ELR (cell line): ENCODE data around the gene LCOR.

Experiments used
- DNase-seq: peaks from one replicate; pipeline ENCODE4 v3.0.0-alpha.2; 2015; ENCODE audit warnings: low read depth

Gene LCOR

DNA sequence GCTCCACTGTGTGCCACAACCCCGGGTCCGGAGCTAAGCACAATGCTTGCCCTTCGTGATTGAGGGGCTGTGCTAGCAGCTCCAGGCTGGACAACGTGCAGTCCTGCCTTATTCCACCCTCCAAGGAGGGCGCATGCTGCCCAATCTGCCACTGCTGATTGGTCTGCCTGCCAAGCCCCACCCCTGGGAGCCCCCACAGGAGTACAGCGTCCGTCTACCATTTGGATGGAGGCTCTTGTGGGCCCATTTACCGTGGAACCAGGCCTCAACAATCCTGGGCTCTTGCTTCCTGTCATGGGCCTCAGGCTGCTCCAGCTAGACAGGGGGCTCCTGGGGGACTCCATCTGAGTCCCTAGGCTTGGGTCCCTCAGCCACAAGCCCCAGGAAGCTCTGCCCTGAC is 180.4 kb downstream of the LCOR start:
- DNase-seq, result no peak

DNA sequence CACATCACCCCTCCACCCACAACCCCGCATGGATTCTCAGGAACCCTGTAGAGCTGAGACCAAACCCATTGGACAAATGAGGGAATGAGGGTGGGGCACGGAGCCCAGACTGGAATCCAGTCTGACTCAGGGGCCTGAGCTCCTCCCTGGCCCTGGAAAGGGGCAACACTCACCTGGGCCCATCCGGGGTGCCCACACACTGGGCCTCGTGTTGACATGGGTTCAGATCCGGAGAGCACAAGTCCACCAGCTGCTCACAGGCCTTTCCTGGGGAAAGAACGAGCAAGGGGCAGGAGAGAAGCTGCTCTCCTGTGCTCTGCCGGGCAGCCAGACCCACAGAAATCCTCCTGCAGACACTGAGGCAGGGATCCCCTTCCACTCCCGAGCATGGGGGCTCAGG is 181.5 kb downstream of the LCOR start:
- no peak for DNase-seq

DNA sequence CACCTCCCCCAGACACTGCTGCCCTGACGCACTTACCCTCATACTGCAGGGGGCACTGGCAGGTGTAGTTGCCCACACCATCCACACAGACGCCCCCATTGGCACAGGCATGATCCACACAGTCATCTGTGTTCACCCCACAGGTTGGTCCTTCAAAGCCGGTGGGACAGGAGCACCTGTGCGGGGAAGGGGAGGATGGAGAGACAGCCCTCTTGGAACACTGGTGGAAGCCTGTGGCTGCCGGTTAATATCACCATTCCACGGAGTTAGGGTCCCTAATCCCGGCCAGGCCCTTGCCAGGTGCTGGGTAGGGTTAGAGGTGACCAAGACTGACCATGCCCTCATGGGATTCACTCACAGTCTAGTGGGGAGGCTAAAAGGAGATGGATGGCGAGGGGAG is 181.9 kb downstream of the LCOR start:
- no peak for DNase-seq

DNA sequence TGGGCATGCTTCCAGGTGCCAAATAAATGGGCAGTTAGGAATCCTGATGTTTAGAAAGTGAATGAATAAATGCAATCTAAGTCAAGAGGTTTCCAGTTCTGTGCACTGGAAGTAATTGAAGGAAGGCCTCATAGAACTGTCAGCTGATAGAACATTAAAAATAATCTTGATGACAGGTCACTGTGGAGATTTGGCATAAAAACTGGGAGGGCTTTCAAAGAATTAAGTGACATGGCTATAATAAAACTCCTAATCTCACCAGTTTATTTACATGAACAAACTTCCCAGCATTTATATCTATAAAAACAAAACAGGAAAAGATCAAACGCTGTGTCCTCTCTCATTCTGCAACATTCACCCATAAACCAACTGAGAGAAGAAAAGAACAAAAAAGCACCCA is 183.1 kb downstream of the LCOR start:
- no peak for DNase-seq

DNA sequence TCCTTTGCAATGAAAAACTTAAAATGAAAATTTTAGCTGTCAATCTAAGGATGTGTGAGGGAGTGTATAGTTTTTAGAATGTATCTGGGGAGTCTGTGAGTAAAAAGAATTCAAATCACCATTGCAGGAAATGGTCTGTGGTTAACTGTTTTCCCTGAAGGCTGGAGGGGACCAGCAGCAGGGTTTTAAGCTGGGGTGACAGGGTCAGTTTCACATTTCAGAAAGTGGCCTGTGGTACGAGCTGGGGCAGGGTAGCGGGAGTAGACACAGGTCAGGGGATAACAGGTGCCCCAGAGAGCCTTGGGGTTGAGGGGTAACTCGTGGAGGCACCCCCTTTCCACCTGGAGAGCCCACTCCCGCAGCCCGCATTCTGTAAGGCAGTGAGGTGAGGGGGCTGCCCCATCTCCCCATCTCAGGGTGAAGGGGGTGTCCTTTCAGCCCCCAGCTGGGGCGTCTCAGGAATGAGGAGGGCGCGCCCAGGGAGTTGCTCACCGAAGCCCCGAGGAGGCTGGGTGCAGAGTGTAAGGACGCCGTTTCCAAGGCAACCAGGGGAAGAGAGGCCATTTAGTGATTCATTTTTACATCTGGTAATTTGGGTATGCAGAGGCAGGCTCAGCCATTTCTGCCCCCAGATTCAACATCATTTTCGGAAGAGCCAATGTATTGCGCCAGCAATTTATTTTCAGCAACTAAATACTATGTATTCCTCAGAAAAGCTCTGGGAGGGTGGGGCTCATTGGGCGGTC is 184.8 kb downstream of the LCOR start:
- DNase-seq, result peak; percentile 10

DNA sequence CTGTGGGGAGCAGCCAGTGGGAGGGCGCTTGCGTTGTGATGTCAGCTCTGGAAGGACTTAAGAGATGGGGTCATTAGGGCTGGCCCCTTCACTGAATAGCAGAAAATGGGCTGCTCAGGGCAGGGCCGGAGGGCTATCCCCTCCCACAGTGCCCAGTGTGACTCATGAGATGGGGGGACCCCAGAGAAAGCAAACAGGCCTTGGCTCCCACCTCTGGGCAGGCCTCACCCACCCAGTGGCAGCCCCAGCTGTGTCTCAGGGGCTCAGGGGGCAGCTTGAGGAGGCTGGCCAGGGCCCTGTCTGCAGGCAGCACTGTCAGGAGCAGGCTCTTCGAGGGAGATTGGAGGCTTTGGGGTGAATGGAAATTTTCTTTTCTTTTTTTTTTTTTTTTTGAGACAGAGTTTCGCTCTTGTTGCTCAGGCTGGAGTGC is 185.4 kb downstream of the LCOR start:
- DNase-seq, result no peak

DNA sequence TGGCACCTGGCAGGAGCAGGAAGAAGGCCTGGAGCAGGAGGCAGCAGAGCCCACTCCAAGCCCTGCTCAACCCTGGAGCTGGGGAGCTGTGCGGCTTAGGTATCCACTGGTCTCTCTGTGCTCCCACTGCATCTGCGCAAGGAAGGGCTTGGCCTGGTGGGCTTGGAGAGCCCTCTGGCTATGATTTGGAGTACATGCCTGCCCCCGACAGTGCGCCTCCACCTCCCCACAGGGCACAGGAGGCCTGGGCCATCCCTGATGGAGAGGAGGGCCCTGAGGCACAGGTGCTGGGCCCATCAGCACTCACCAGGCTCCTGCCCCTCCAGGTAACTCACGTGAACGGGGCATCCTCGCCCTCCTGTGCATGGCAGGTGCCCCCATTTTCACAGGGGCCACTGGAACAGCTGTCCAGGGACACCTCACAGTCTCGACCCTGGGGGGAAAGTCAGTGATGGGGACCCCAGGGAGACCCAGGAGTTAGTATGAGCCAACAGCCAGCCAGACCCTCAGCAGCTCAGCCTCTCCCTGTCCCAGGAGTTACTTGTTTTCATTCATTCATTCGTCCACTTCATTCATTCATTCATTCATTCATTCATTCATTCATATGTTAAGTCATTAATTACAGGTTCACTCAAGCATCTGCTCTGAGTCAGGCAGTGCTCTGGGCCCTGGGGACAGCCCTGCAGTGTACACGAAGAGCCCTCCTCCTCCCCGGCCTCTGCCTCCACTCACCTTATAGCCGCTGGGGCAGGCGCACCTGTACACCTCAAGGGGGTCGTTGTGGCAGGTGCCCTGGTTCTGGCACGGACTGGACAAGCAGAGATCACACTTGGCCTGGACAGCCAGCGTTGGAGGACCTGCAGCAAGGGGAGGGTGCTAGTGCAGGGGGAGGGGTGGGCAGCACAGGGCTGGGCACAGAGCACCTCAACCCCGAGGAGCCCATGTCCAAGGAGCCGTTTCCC is 186.4 kb downstream of the LCOR start:
- DNase-seq, result no peak

DNA sequence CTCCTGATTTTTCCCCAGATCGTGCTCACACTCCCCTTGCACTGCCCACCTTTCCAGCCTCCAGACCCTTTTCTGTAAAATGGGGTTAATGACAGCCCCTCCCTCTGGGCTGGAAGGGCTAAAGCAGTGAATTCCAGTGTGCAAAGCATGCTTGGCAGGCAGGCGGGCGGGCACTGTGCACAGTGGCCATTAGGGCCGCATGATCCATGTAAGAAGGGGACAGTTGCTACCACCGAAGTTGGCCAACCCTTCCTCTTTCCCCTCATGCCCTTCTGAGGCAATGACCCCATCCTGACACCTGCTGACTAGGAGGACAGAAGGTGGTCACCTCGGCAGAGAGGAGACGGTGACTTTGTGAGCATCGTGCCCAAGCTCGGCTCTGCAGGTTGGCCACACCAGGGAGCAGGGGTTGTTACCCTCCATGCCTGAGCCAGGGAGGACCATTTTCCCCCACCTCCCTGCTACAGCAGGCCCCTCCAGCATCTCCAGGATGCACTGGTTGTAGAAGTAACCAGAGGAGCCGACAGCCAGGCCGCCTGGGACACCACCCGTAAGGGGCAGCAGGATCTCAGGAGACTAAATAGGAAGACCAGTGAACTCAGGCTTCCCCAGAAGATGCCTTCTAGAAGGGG is 187.2 kb downstream of the LCOR start:
- no peak for DNase-seq

DNA sequence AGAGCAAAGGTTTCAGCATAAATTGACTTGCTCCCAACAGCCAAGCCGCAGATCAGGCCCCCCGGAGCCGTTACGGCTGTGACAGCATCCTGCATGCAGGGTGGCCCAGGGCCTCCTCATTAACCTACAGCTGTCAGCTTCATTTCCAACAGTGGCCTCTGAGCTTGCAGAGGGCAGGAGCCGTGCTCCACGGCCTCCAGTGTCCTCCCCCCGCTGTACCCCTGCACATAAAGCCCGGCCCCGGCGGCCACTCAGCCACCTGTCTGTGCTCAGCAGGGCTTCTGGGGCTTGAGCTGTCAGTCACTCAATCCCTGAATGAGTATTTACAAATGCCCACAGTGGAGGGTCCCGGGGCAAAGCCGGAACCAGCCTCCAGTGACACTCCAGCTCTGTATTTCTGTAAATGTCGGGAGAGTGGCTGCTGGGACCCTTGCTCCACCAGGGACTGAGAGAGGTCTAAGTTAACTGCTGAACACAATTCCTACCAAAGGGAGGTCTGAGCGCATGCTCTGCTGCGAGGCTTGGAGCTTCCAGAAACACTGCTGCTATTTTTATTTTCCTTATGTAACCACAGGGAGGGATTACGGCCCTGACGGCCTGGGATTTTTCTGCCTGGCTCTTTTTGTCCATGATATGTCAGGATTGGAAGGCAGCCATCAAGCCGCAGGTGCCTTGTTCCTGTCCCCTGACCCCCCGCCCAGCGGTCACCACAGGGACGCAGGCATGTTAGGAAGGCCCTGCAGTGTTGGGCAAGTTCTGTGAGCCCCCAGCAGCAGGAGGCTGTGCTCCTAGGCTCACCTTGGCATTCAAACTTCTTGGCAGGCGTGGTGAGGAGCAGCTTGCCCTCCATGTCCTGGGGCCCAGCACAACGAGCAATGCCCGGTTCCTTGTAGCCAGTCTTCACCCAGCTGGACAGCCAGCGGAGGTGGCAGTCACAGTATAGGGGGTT is 188.6 kb downstream of the LCOR start:
- no peak for DNase-seq

DNA sequence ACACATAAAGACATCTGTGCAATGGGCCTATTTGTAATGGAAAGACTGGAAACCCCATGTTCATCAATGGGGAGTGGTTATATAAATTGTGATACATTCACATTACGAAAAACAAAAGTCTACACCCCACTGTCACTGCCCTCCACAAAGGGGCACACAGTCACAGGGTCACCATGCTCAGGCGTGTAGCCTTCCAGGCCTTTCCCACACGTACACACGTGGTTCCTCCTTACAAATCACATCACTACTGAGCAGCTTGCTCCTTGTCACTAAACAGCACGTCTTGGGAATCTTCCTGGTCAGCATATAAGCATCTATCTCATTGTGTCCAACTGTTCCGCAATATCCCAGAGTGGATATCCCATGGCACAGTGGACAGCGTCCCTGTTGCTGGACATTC is 190.5 kb downstream of the LCOR start:
- no peak for DNase-seq

DNA sequence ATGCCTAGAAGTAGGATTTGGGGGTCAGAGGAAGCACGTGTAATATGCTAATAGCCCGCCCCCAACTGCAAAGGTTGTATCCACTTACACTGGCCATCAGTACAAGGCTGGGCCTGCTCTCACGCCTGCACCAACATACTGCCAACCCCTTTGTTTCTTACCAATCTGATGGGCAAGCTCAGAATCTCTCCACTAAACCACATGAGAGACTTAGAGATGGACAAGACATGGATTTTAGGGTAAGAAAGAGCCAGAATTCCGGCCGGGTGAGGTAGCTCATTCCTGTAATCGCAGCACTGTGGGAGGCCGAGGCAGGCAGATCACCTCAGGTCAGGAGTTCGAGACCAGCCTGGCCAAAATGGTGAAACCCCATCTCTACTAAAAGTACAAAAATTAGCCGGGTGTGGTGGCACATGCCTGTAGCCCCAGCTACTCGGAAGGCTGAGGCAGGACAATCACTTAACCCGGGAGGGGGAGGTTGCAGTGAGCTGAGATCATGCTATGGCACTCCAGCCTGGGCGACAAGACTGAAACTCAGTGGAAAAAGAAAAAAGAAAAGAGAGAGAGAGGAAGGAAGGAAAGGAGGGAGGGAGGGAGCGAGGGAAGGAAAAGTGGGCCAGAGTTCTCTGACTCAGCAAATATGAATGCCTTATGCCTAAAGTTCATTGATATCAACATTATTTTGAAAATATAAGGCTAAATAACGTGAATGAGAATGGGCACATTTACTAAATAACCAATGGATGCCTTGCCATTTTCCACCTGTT is 191.5 kb downstream of the LCOR start:
- no peak for DNase-seq

DNA sequence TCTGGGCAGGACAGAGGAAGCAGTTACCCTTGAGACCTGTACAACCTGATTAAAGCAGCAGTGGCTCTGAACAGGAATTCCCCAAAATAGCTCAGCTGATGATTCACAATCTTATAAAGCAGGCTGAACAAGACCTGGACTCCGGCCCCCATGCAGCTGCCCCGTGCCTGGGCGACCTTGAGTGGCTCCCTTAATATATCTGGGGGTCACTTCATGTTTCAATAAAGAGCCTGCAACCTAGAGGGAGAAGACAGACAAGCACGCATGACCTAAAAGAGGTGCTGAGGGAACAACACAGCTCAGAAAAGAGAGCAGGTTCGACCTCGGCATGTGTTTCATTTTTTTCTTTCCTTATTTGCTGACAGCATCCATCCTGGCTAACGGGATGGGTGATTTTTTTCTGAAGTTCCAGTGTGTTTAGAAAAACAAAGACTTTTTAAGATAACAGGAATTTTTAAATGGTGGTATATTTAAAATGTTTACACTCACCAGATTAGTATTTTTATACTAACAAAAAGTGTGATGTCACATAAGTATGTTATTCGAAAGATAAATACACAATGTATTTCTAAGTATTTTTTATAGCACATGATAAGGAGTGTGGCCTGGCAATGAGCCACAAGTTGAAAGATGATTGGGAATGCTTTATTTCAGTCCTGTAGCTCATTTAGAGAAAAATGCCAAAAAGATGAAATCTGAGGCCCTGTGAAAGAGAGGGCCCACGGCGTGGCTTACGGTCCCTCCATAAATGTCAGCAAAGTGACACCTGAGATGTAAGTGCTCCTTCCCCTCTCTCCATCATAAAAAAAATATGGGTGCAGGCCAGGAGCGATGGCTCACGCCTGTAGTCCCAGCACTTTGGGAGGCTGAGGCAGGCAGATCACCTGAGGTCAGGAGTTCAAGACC is 192.3 kb downstream of the LCOR start:
- DNase-seq, result peak; percentile 78

DNA sequence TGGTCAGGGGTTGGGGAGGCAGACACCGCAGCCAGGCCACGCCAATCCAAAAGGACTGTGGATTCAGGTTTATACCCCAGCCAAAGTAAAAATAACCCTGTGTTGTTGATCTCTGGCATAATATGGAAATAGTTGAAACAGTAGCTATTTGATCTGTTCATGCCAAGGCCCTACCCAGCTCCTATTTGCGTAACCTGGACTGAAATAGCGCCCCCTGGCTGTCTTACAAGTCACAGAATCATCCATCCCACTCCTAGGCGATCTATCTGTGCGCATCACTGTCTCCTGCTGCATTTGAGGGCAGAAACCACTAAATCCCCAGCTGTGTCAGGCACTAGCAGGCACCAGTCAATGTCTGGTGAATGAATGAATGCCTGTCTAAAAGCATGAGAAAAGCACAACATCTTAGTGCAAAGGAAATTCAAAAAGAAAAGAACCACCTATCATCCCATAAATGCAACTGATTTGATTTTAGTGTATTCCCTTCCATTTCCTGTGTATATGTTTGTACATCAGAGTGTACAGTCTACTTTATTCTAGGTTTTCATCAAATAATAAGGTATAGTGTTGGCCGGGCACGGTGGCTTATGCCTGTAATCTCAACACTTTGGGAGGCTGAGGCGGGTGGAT is 193.6 kb downstream of the LCOR start:
- peak; percentile 47 for DNase-seq

DNA sequence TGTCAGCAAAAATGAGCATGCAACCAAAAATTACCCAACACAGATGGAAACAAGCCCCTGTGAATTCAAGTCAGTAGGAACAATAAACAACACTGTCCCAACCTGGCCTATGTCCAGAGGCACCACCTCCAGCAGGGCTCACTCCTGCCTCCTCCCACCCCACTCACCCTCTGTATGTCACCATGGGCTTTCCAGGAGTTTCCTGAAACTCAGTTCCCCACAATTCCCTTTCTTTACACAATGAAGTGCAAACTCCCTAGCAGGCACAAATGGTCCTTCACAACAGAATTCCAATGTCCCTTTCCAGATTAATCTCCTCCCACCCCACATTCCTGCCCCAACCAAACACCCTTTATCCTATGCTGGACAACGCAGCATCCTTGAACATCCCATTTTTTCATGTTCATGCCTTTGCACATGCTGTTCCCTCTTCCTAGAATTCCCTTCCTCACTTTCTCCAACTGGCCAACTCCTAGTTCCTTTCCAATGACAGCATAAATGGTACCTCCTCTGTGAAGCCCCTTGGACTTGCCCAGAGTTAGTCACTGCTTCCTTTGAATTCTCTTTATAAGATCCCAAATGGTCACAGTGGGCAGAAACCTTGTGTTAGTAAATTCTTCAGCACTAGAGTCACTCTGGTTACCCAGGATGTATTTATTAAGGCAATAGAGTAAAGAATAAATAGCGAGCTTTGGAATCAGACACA is 196.2 kb downstream of the LCOR start:
- peak; percentile 88 for DNase-seq

DNA sequence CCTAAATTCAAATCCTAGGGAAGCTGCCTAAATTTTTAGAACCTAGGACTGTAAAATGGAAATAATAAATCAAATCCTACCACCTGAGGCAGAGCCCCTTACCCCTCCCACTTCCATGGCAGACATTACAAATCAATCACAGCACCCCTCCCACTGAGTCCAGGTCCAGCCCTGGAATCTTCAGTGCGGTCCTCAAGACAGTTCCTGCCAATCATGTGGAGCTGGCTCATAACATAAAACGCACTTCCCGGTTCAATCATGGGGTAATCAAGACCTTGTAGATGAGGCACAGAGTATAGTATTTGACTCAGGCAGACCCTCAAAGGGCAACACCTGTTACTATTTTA is 196.7 kb downstream of the LCOR start:
- DNase-seq, result no peak

DNA sequence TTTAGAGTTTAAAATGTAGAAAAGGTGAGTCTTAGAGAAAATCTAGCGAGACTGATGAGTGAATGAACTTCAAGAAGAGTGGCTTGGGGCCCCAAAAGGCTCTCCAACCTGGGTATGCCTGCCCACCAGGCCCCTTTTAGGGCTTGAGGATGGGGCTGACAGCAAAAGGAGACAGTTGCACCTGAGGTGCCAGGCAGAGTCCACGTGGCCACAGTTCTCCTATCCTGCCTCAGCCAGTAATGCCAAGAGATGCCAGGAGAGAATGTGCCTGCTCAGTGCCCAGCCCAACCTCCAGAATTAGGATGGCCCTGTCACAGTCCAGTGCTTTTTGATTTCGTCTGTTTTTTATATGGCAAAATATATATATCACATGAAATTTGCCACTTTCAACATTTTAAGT is 197.2 kb downstream of the LCOR start:
- DNase-seq, result no peak

DNA sequence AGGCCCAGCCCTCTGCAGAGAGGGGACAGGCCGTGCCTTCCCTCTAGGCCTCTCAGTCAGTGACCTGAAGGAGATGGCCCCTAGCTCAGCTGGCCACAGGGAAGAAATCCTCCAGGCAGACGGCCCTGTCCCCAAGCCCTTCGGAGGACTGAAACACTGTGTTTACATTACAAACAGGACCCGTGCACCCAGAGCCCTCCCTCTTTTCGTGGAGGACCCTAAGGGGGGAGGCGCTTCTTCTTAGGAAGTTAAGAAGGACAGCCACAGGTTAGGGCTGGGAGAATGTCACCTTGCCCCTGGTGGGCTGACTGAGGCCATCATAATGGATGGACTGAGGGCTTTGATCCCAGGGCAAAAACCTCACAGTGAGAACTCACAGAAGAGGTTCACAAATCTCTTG is 198.8 kb downstream of the LCOR start:
- no peak for DNase-seq

DNA sequence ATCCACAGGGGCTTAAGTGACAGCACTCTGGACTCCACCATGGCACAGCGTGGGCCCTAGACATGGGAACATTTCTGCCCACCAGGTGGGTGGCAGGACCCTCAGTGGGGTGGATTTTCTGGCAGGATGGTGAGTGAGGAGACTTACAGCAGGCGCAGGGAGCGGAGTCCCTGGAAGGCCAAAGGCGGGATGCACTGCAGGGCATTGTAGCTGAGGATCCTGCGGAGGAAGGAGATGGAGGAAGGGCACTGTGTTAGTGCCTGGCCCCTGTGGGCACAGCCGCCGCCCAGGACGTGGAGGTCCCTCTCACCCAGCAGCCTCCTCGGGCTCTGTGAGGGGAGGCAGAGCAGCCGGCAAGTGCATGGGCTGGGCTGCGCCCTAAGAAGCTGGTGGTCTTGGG is 199.4 kb downstream of the LCOR start:
- DNase-seq, result no peak

DNA sequence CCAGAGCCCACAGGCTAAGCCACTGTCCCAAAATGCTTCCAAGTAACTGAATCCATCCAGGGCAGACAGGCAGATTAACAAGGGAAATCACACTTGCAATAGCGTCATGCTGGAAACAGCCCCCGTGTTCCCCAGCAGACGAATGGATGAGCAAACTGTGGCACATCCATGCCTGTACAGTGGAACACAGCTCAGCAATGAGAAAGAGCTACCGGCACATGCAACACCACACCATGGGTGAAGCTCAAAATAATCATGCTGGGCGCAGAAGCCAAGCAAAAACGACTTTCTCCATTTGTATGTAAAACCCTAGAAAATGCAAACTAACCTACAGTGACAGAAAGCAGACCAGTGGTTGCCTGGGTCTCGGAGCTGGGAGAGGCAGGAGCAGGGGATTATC is 200.5 kb downstream of the LCOR start:
- DNase-seq, result no peak
